ENCODE data around the gene HES6. TPM values are rescaled to one million over a fixed set of nuclear protein-coding genes. Genes with fewer than 3 reads are reported as not detected.
"Not testable (repeated sequence)": the region's sequence is repeated elsewhere in the genome, so short reads cannot be mapped to it uniquely, and the experiment has no call there.

The HES6 gene
- total and polyA plus RNA-seq, 2 donors, result 16.1 to 18.7 TPM

GRCh38 chr2:238277695-238278094 is 37.9 kb upstream of the HES6 start:
- no peak overlapping the region for H3K27ac ChIP-seq (ENCODE audit: low read depth in 1 of 2, low read length in 1 of 2)
- H3K27me3 ChIP-seq (ENCODE audit: control insufficient read depth in 2 of 2, insufficient read depth in 1 of 2, low read length in 1 of 2), result no peaks in the 10 kb centered on the region
- H3K4me1 ChIP-seq (ENCODE audit: control insufficient read depth in 2 of 2, insufficient read depth in 2 of 2, low read length in 2 of 2), result no peaks in the 10 kb centered on the region
- 97% methylated on average over 15 of the region's 15 CpGs for WGBS
- no peaks in the 10 kb centered on the region for H3K9me3 ChIP-seq (ENCODE audit: control insufficient read depth in 2 of 2, insufficient read depth in 1 of 2, low read length in 1 of 2)
- H3K4me3 ChIP-seq (ENCODE audit: low read length in 2 of 2), result no peak overlapping the region
- peaks cover 19 to 20% of the 10 kb centered on the region in 2 donors for H3K36me3 ChIP-seq (ENCODE audit: control insufficient read depth in 2 of 2, insufficient read depth in 2 of 2, low read length in 1 of 2)
- no peak for DNase-seq (ENCODE audit: low read depth in 6 of 9, low spot score in 9 of 9)

GRCh38 chr2:238274152-238274865 is 34.5 kb upstream of the HES6 start:
- H3K9me3 ChIP-seq (ENCODE audit: control insufficient read depth in 2 of 2, insufficient read depth in 1 of 2, low read length in 1 of 2), result no peaks in the 10 kb centered on the region
- no peaks in the 10 kb centered on the region for H3K4me1 ChIP-seq (ENCODE audit: control insufficient read depth in 2 of 2, insufficient read depth in 2 of 2, low read length in 2 of 2)
- H3K27me3 ChIP-seq (ENCODE audit: control insufficient read depth in 2 of 2, insufficient read depth in 1 of 2, low read length in 1 of 2), result no peaks in the 10 kb centered on the region
- DNase-seq (ENCODE audit: low read depth in 6 of 9, low spot score in 9 of 9), result no peak
- peaks cover 34 to 38% of the 10 kb centered on the region in 2 donors for H3K36me3 ChIP-seq (ENCODE audit: control insufficient read depth in 2 of 2, insufficient read depth in 2 of 2, low read length in 1 of 2)
- H3K4me3 ChIP-seq (ENCODE audit: low read length in 2 of 2), result no peak overlapping the region
- WGBS, result 97% methylated on average over 20 of the region's 20 CpGs
- H3K27ac ChIP-seq (ENCODE audit: low read depth in 1 of 2, low read length in 1 of 2), result no peak overlapping the region

- not testable (repeated sequence) for H3K27ac ChIP-seq (ENCODE audit: low read depth in 1 of 2, low read length in 1 of 2); H3K9me3 ChIP-seq (ENCODE audit: control insufficient read depth in 2 of 2, insufficient read depth in 1 of 2, low read length in 1 of 2); DNase-seq (ENCODE audit: low read depth in 6 of 9, low spot score in 9 of 9); H3K27me3 ChIP-seq (ENCODE audit: control insufficient read depth in 2 of 2, insufficient read depth in 1 of 2, low read length in 1 of 2); H3K4me1 ChIP-seq (ENCODE audit: control insufficient read depth in 2 of 2, insufficient read depth in 2 of 2, low read length in 2 of 2); H3K4me3 ChIP-seq (ENCODE audit: low read length in 2 of 2)
- peaks cover 40% of the 10 kb centered on the region in 2 donors for H3K36me3 ChIP-seq (ENCODE audit: control insufficient read depth in 2 of 2, insufficient read depth in 2 of 2, low read length in 1 of 2)
- 97% methylated on average over 10 of the region's 10 CpGs for WGBS
Observed at GRCh38 chr2:238273433-238273832, 33.6 kb upstream of the HES6 start.

GRCh38 chr2:238272156-238272555 is 32.3 kb upstream of the HES6 start:
- Histone ChIP-seq H3K9me3 (ENCODE audit: control insufficient read depth in 2 of 2, insufficient read depth in 1 of 2, low read length in 1 of 2) (no peaks in the 10 kb centered on the region), H3K27me3 (ENCODE audit: control insufficient read depth in 2 of 2, insufficient read depth in 1 of 2, low read length in 1 of 2) (no peaks in the 10 kb centered on the region), H3K27ac (ENCODE audit: low read depth in 1 of 2, low read length in 1 of 2) (no peak overlapping the region), H3K4me1 (ENCODE audit: control insufficient read depth in 2 of 2, insufficient read depth in 2 of 2, low read length in 2 of 2) (peaks cover 0 to 2% of the 10 kb centered on the region in 2 donors), H3K36me3 (ENCODE audit: control insufficient read depth in 2 of 2, insufficient read depth in 2 of 2, low read length in 1 of 2) (peaks cover 47 to 49% of the 10 kb centered on the region in 2 donors), H3K4me3 (ENCODE audit: low read length in 2 of 2) (no peak overlapping the region)
- no peak for DNase-seq (ENCODE audit: low read depth in 6 of 9, low spot score in 9 of 9)
- 98% methylated on average over 4 of the region's 4 CpGs for WGBS

GRCh38 chr2:238271686-238272085 is 31.8 kb upstream of the HES6 start:
- H3K4me3 ChIP-seq (ENCODE audit: low read length in 2 of 2); DNase-seq (ENCODE audit: low read depth in 6 of 9, low spot score in 9 of 9); H3K27ac ChIP-seq (ENCODE audit: low read depth in 1 of 2, low read length in 1 of 2); H3K4me1 ChIP-seq (ENCODE audit: control insufficient read depth in 2 of 2, insufficient read depth in 2 of 2, low read length in 2 of 2); H3K27me3 ChIP-seq (ENCODE audit: control insufficient read depth in 2 of 2, insufficient read depth in 1 of 2, low read length in 1 of 2); H3K9me3 ChIP-seq (ENCODE audit: control insufficient read depth in 2 of 2, insufficient read depth in 1 of 2, low read length in 1 of 2): not testable (repeated sequence)
- H3K36me3 ChIP-seq (ENCODE audit: control insufficient read depth in 2 of 2, insufficient read depth in 2 of 2, low read length in 1 of 2), result peaks cover 46 to 49% of the 10 kb centered on the region in 2 donors
- 94% methylated on average over 8 of the region's 8 CpGs for WGBS

- H3K36me3 ChIP-seq (ENCODE audit: control insufficient read depth in 2 of 2, insufficient read depth in 2 of 2, low read length in 1 of 2), result peaks cover 41 to 46% of the 10 kb centered on the region in 2 donors
- H3K4me3 ChIP-seq (ENCODE audit: low read length in 2 of 2), result no peak overlapping the region
- H3K27me3 ChIP-seq (ENCODE audit: control insufficient read depth in 2 of 2, insufficient read depth in 1 of 2, low read length in 1 of 2), result no peaks in the 10 kb centered on the region
- H3K27ac ChIP-seq (ENCODE audit: low read depth in 1 of 2, low read length in 1 of 2), result no peak overlapping the region
- H3K9me3 ChIP-seq (ENCODE audit: control insufficient read depth in 2 of 2, insufficient read depth in 1 of 2, low read length in 1 of 2), result no peaks in the 10 kb centered on the region
- 95% methylated on average over 13 of the region's 13 CpGs for WGBS
- H3K4me1 ChIP-seq (ENCODE audit: control insufficient read depth in 2 of 2, insufficient read depth in 2 of 2, low read length in 2 of 2), result peaks cover 0 to 6% of the 10 kb centered on the region in 2 donors
- no peak for DNase-seq (ENCODE audit: low read depth in 6 of 9, low spot score in 9 of 9)
Observed at GRCh38 chr2:238271061-238271554, 31.3 kb upstream of the HES6 start.

GRCh38 chr2:238270606-238271005 is 30.8 kb upstream of the HES6 start:
- no peaks in the 10 kb centered on the region for H3K9me3 ChIP-seq (ENCODE audit: control insufficient read depth in 2 of 2, insufficient read depth in 1 of 2, low read length in 1 of 2)
- DNase-seq (ENCODE audit: low read depth in 6 of 9, low spot score in 9 of 9), result no peak
- H3K4me3 ChIP-seq (ENCODE audit: low read length in 2 of 2), result no peak overlapping the region
- peaks cover 0 to 6% of the 10 kb centered on the region in 2 donors for H3K4me1 ChIP-seq (ENCODE audit: control insufficient read depth in 2 of 2, insufficient read depth in 2 of 2, low read length in 2 of 2)
- H3K27ac ChIP-seq (ENCODE audit: low read depth in 1 of 2, low read length in 1 of 2), result no peak overlapping the region
- no peaks in the 10 kb centered on the region for H3K27me3 ChIP-seq (ENCODE audit: control insufficient read depth in 2 of 2, insufficient read depth in 1 of 2, low read length in 1 of 2)
- WGBS, result 95% methylated on average over 9 of the region's 9 CpGs
- H3K36me3 ChIP-seq (ENCODE audit: control insufficient read depth in 2 of 2, insufficient read depth in 2 of 2, low read length in 1 of 2), result peaks cover 39 to 46% of the 10 kb centered on the region in 2 donors

- DNase-seq (ENCODE audit: low read depth in 6 of 9, low spot score in 9 of 9), result no peak
- Histone ChIP-seq H3K9me3 (ENCODE audit: control insufficient read depth in 2 of 2, insufficient read depth in 1 of 2, low read length in 1 of 2) (no peaks in the 10 kb centered on the region), H3K4me1 (ENCODE audit: control insufficient read depth in 2 of 2, insufficient read depth in 2 of 2, low read length in 2 of 2) (peaks cover 0 to 6% of the 10 kb centered on the region in 2 donors), H3K36me3 (ENCODE audit: control insufficient read depth in 2 of 2, insufficient read depth in 2 of 2, low read length in 1 of 2) (peaks cover 35 to 43% of the 10 kb centered on the region in 2 donors), H3K27me3 (ENCODE audit: control insufficient read depth in 2 of 2, insufficient read depth in 1 of 2, low read length in 1 of 2) (no peaks in the 10 kb centered on the region), H3K4me3 (ENCODE audit: low read length in 2 of 2) (no peak overlapping the region), H3K27ac (ENCODE audit: low read depth in 1 of 2, low read length in 1 of 2) (no peak overlapping the region)
- 98% methylated on average over 6 of the region's 6 CpGs for WGBS
Observed at GRCh38 chr2:238269741-238270140, 29.9 kb upstream of the HES6 start.

- Histone ChIP-seq H3K27ac (ENCODE audit: low read depth in 1 of 2, low read length in 1 of 2) (no peak overlapping the region), H3K4me3 (ENCODE audit: low read length in 2 of 2) (no peak overlapping the region), H3K36me3 (ENCODE audit: control insufficient read depth in 2 of 2, insufficient read depth in 2 of 2, low read length in 1 of 2) (peaks cover 31 to 38% of the 10 kb centered on the region in 2 donors), H3K9me3 (ENCODE audit: control insufficient read depth in 2 of 2, insufficient read depth in 1 of 2, low read length in 1 of 2) (no peaks in the 10 kb centered on the region), H3K4me1 (ENCODE audit: control insufficient read depth in 2 of 2, insufficient read depth in 2 of 2, low read length in 2 of 2) (peaks cover 0 to 6% of the 10 kb centered on the region in 2 donors), H3K27me3 (ENCODE audit: control insufficient read depth in 2 of 2, insufficient read depth in 1 of 2, low read length in 1 of 2) (no peaks in the 10 kb centered on the region)
- no peak for DNase-seq (ENCODE audit: low read depth in 6 of 9, low spot score in 9 of 9)
- 97% methylated on average over 20 of the region's 20 CpGs for WGBS
Observed at GRCh38 chr2:238267884-238268680, 28.2 kb upstream of the HES6 start.

Data from thymus (tissue), 11 donors.